Activated T-cell treated with anti-CD3 and anti-CD28 coated beads, Interleukin-2, amount 50 U/mL, for 1 hour (primary cell): ENCODE results near the gene SLC1A5.
"Not testable (repeated sequence)": the region's sequence is repeated elsewhere in the genome, so short reads cannot be mapped to it uniquely, and the experiment has no call there.

ENCODE experiments used
- DNase-seq: peaks from one replicate; pipeline ENCODE4 v3.0.0-alpha.2; 2020

Gene SLC1A5

GRCh38 chr19:46766569-46767317 lies 21.7 kb downstream of the SLC1A5 start:
- peak; percentile 64 for DNase-seq

- DNase-seq, result no peak
Observed at GRCh38 chr19:46764817-46765291, 23.5 kb downstream of the SLC1A5 start.

GRCh38 chr19:46762245-46762890 lies 26.0 kb downstream of the SLC1A5 start:
- DNase-seq, result no peak

GRCh38 chr19:46761418-46761831 lies 27.0 kb downstream of the SLC1A5 start:
- no peak for DNase-seq

- not testable (repeated sequence) for DNase-seq
Observed at GRCh38 chr19:46760897-46761296, 27.5 kb downstream of the SLC1A5 start.

- no peak for DNase-seq
Observed at GRCh38 chr19:46760363-46760762, 28.0 kb downstream of the SLC1A5 start.

GRCh38 chr19:46759817-46760333 lies 28.5 kb downstream of the SLC1A5 start:
- no peak for DNase-seq

- no peak for DNase-seq
Observed at GRCh38 chr19:46759206-46759605, 29.2 kb downstream of the SLC1A5 start.

GRCh38 chr19:46756544-46756888 lies 31.9 kb downstream of the SLC1A5 start:
- DNase-seq, result no peak

- no peak for DNase-seq
Observed at GRCh38 chr19:46755853-46756543, 32.4 kb downstream of the SLC1A5 start.

GRCh38 chr19:46755077-46755852 lies 33.1 kb downstream of the SLC1A5 start:
- no peak for DNase-seq

- DNase-seq, result peak; percentile 69
Observed at GRCh38 chr19:46753420-46754155, 34.8 kb downstream of the SLC1A5 start.

GRCh38 chr19:46748325-46749109 lies 39.9 kb downstream of the SLC1A5 start:
- peak; percentile 71 for DNase-seq

- DNase-seq, result peak; percentile 72
Observed at GRCh38 chr19:46746281-46747057, 41.9 kb downstream of the SLC1A5 start, which contains the start of gene STRN4. TSS of gene STRN4 (minus strand) at chr19:46746450. CDS start at chr19:46746430, 20 bp downstream.

GRCh38 chr19:46745521-46746280 lies 42.7 kb downstream of the SLC1A5 start, which contains the start of gene FKRP:
TSS of gene FKRP (plus strand) at chr19:46746057. CDS start at chr19:46755451, 9,394 bp downstream.
- DNase-seq, result peak; percentile 62

- DNase-seq, result no peak
Observed at GRCh38 chr19:46745030-46745429, 43.4 kb downstream of the SLC1A5 start.

- no peak for DNase-seq
Observed at GRCh38 chr19:46744005-46744691, 44.2 kb downstream of the SLC1A5 start.

GRCh38 chr19:46742926-46743480 lies 45.4 kb downstream of the SLC1A5 start:
- DNase-seq, result no peak
